ENCODE results near the gene PIGO. TPM values are rescaled to one million over a fixed set of nuclear protein-coding genes. Genes with fewer than 3 reads are reported as not detected.

The PIGO gene
- total RNA-seq, 4 donors from 2014 or later: 11.4 to 16.6 (median 13.3) TPM

GRCh38 chr9:35056571-35057270, 39.7 kb downstream of the PIGO start:
- no peak for DNase-seq (ENCODE audit: low spot score)
- TF ChIP-seq, protein P1, sequence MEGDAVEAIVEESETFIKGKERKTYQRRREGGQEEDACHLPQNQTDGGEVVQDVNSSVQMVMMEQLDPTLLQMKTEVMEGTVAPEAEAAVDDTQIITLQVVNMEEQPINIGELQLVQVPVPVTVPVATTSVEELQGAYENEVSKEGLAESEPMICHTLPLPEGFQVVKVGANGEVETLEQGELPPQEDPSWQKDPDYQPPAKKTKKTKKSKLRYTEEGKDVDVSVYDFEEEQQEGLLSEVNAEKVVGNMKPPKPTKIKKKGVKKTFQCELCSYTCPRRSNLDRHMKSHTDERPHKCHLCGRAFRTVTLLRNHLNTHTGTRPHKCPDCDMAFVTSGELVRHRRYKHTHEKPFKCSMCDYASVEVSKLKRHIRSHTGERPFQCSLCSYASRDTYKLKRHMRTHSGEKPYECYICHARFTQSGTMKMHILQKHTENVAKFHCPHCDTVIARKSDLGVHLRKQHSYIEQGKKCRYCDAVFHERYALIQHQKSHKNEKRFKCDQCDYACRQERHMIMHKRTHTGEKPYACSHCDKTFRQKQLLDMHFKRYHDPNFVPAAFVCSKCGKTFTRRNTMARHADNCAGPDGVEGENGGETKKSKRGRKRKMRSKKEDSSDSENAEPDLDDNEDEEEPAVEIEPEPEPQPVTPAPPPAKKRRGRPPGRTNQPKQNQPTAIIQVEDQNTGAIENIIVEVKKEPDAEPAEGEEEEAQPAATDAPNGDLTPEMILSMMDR (IDR thresholded peaks at IDR 0.05): no peak
- ATAC-seq (ENCODE audit: low FRiP score): no peak

DNA sequence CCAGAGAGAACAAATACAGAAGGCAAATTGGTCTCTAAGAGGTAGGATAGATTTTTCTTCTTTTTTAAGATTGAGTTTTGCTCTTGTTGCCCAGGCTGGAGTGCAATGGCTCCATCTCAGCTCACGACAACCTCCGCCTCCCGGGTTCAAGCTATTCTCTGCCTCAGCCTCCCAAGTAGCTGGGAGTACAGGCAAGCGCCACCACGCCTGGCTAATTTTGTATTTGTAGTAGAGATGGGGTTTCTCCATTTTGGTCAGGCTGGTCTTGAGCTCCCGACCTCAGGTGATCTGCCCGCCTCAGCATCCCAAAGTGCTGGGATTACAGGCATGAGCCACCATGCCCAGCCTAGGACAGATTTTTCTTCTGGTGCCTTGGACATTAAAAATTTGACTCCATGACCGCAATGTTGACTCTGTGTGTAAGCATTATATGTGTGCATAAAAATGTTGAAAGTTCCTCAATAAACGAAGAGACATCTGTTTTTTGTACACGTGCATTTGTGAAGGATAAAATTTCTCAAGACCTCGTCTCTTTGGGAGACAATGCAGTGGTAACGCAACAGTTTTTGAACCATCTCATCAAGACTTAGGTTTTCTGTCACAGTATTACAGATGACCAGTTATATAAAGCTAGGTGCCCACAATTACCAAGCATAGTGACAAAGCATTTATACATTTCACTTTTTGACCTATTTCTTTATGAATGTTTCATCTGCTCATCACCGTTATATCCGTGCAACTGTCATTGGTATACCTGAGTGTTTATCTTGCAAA, 41.3 kb downstream of the PIGO start:
- DNase-seq (ENCODE audit: low spot score) (no peak), ATAC-seq (ENCODE audit: low FRiP score) (no peak)
- TF ChIP-seq, protein P1 (IDR thresholded peaks at IDR 0.05): no peak

GRCh38 chr9:35054185-35054835, 42.1 kb downstream of the PIGO start:
- TF ChIP-seq, protein P1 (IDR thresholded peaks at IDR 0.05): no peak
- ATAC-seq (ENCODE audit: low FRiP score): no peak
- DNase-seq (ENCODE audit: low spot score): no peak

- TF ChIP-seq, protein P1 (IDR thresholded peaks at IDR 0.05): no peak
- ATAC-seq (ENCODE audit: low FRiP score) (no peak), DNase-seq (ENCODE audit: low spot score) (no peak)
Measured at GRCh38 chr9:35051069-35051967, 45.1 kb downstream of the PIGO start.

GRCh38 chr9:35048511-35048910, 47.9 kb downstream of the PIGO start:
- DNase-seq (ENCODE audit: low spot score) (no peak), ATAC-seq (ENCODE audit: low FRiP score) (no peak)
- TF ChIP-seq, protein P1 (IDR thresholded peaks at IDR 0.05): no peak

DNA sequence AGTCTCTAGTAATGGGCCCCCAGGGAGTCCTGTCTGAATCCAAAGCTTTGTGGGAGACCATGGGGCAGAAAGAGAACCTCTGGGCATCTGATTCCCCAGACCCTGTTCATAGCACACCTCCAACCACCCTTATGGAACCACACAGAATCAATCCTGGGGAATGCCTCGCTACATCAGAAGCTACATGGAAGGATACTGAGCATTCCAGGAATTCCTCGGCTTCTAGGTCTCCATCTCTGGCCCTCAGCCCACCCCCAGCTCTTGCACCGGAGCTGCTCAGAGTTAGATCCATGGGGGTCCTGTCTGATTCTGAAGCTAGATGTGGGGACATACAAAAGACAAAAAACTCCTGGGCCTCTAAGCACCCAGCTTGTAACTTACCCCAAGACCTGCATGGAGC, 52.3 kb downstream of the PIGO start:
- ATAC-seq (ENCODE audit: low FRiP score) (no peak), DNase-seq (ENCODE audit: low spot score) (no peak)
- TF ChIP-seq, protein P1 (IDR thresholded peaks at IDR 0.05): no peak
